HEK293T (cell line): ENCODE data around the gene TRDN.
"Not testable (repeated sequence)": the region's sequence is repeated elsewhere in the genome, so short reads cannot be mapped to it uniquely, and the experiment has no call there.

Experiments
- CTCF ChIA-PET: fragments of 350-600 bp; formaldehyde crosslinking; extraction: SDS; loops from one replicate; lab custom pipeline; 2021; ENCODE audit warnings: antibody characterized with exemption, inconsistent platforms; lab: Yijun Ruan, JAX
- POLR2A ChIA-PET: fragments of 350-600 bp; formaldehyde crosslinking; extraction: SDS; loops from one replicate; lab custom pipeline; 2020; ENCODE audit warnings: antibody characterized with exemption, inconsistent platforms; lab: Yijun Ruan, JAX
- DNase-seq: peaks from one replicate; pipeline ENCODE4 v3.0.0; 2012; ENCODE audit warnings: mixed read lengths; ENCODE audit errors: extremely low spot score
- ARNT ChIP-seq: fragments of 450-650 bp; IDR thresholded peaks from 2 replicates; pipeline ENCODE4 v1.6.1; 2017; ENCODE audit warnings: mild to moderate bottlenecking
- BHLHE40 ChIP-seq: fragments of 450-650 bp; IDR thresholded peaks from 2 replicates; pipeline ENCODE4 v1.6.1; 2016; ENCODE audit warnings: mild to moderate bottlenecking, moderate library complexity, borderline replicate concordance
- CTBP1 ChIP-seq: fragments of 450-650 bp; IDR thresholded peaks from 2 replicates; pipeline ENCODE4 v1.6.1; 2016; ENCODE audit warnings: borderline replicate concordance
- ELF4 ChIP-seq: fragments of 450-650 bp; IDR thresholded peaks from 2 replicates; pipeline ENCODE4 v1.6.1; 2017; ENCODE audit warnings: antibody characterized with exemption
- FOXA1 ChIP-seq: fragments of 450-650 bp; IDR thresholded peaks from 2 replicates; pipeline ENCODE4 v1.6.1; 2016; ENCODE audit warnings: mild to moderate bottlenecking
- FOXK2 ChIP-seq: fragments of 450-650 bp; IDR thresholded peaks from 2 replicates; pipeline ENCODE4 v1.6.1; 2016; ENCODE audit warnings: mild to moderate bottlenecking
- FOXM1 ChIP-seq: fragments of 450-650 bp; IDR thresholded peaks from 2 replicates; pipeline ENCODE4 v1.6.1; 2017; ENCODE audit warnings: mild to moderate bottlenecking, borderline replicate concordance
- HDGF ChIP-seq: fragments of 450-650 bp; IDR thresholded peaks from 2 replicates; pipeline ENCODE4 v1.6.1; 2017; ENCODE audit warnings: antibody characterized with exemption, borderline replicate concordance
- L3MBTL2 ChIP-seq: fragments of 450-650 bp; conservative IDR thresholded peaks from 2 replicates; pipeline ENCODE4 v1.6.1; 2016; ENCODE audit warnings: mild to moderate bottlenecking
- LEF1 ChIP-seq: fragments of 450-650 bp; IDR thresholded peaks from 2 replicates; pipeline ENCODE4 v1.6.1; 2017; ENCODE audit warnings: mild to moderate bottlenecking, borderline replicate concordance
- NFRKB ChIP-seq: fragments of 450-650 bp; IDR thresholded peaks from 2 replicates; pipeline ENCODE4 v1.6.1; 2016; ENCODE audit warnings: mild to moderate bottlenecking, moderate library complexity
- PKNOX1 ChIP-seq: fragments of 450-650 bp; IDR thresholded peaks from 2 replicates; pipeline ENCODE4 v1.6.1; 2016
- SP1 ChIP-seq: fragments of 450-650 bp; IDR thresholded peaks from 2 replicates; pipeline ENCODE4 v1.6.1; 2017
- SUZ12 ChIP-seq: fragments of 450-650 bp; IDR thresholded peaks from 2 replicates; pipeline ENCODE4 v1.6.1; 2016; ENCODE audit warnings: mild to moderate bottlenecking
- TARDBP ChIP-seq: fragments of 450-650 bp; IDR thresholded peaks from 2 replicates; pipeline ENCODE4 v1.6.1; 2016
- ZNF384 ChIP-seq: fragments of 450-650 bp; IDR thresholded peaks from 2 replicates; pipeline ENCODE4 v1.6.1; 2016

Gene TRDN

GRCh38 chr6:123456836-123457235 lies 179.9 kb downstream of the TRDN start:
- POLR2A ChIA-PET = no interaction called here
- TF ChIP-seq ZNF384 (no peak), NFRKB (no peak), FOXM1 (no peak), HDGF (no peak), SUZ12 (no peak), L3MBTL2 (no peak), SP1 (no peak)
- CTCF ChIA-PET = no interaction called here
- no peak for DNase-seq

- CTCF ChIA-PET = no interaction called here
- POLR2A ChIA-PET = no interaction called here
- no peak for DNase-seq
- TF ChIP-seq ZNF384 (no peak), TARDBP (no peak), BHLHE40 (no peak), HDGF (no peak)
Observed at GRCh38 chr6:123454448-123454847, 182.3 kb downstream of the TRDN start.

GRCh38 chr6:123453071-123453470 lies 183.7 kb downstream of the TRDN start:
- DNase-seq, POLR2A ChIA-PET, CTCF ChIA-PET: not testable (repeated sequence)

- CTCF ChIA-PET = interaction anchor here (0.6 kb wide), 1 partner anchor 217 kb away, joined by 3 read pairs; no protein-coding TSS in a partner anchor
- DNase-seq = no peak
- no peak for TF ChIP-seq FOXA1
- no peak for TF ChIP-seq FOXM1
- no peak for TF ChIP-seq LEF1
- no peak for TF ChIP-seq ARNT
- TF ChIP-seq NFRKB = no peak
- no peak for TF ChIP-seq FOXK2
- no peak for TF ChIP-seq ELF4
- no peak for TF ChIP-seq L3MBTL2
- no peak for TF ChIP-seq ZNF384
- TF ChIP-seq SUZ12 = no peak
- POLR2A ChIA-PET = no interaction called here
Observed at GRCh38 chr6:123448306-123448884, 188.4 kb downstream of the TRDN start.

- CTCF ChIA-PET = no interaction called here
- POLR2A ChIA-PET = no interaction called here
- TF ChIP-seq ARNT (no peak), BHLHE40 (no peak), SP1 (no peak), FOXM1 (no peak), ELF4 (no peak), NFRKB (no peak), PKNOX1 (no peak), FOXA1 (no peak), FOXK2 (no peak), TARDBP (no peak), L3MBTL2 (no peak), HDGF (no peak), SUZ12 (no peak)
- no peak for DNase-seq
Observed at GRCh38 chr6:123447315-123447937, 189.3 kb downstream of the TRDN start.

GRCh38 chr6:123439371-123439770 lies 197.4 kb downstream of the TRDN start:
- ChIA-PET POLR2A (no interaction called here), CTCF (no interaction called here)
- DNase-seq = no peak
- no peak for TF ChIP-seq BHLHE40

- TF ChIP-seq ZNF384 (no peak), SUZ12 (no peak), SP1 (no peak), FOXK2 (no peak), ELF4 (no peak), ARNT (no peak), HDGF (no peak), BHLHE40 (no peak), PKNOX1 (no peak), TARDBP (no peak), NFRKB (no peak), LEF1 (no peak), CTBP1 (no peak), FOXM1 (no peak), FOXA1 (no peak), L3MBTL2 (no peak)
- ChIA-PET POLR2A (no interaction called here), CTCF (no interaction called here)
- no peak for DNase-seq
Observed at GRCh38 chr6:123434186-123434585, 202.6 kb downstream of the TRDN start.
